Neural cell (in vitro differentiated cells): ENCODE measurements around the gene THOP1.

Experiments used
- CTCF ChIP-seq: fragments of 450-650 bp; IDR thresholded peaks from 2 replicates; pipeline ENCODE4 v1.5.1; 2014; ENCODE audit warnings: antibody characterized with exemption, mild to moderate bottlenecking, moderate library complexity; ENCODE audit not compliant: poor library complexity, severe bottlenecking
- EZH2 ChIP-seq: fragments of 200-600, 300-800 bp; shearing (Covaris generic), sonication (generic); IDR thresholded peaks from 2 replicates; pipeline ENCODE4 v1.6.1; 2014; ENCODE audit warnings: antibody characterized with exemption, low read length, borderline replicate concordance, mild to moderate bottlenecking; ENCODE audit not compliant: insufficient read depth, poor library complexity, severe bottlenecking
- POLR2AphosphoS5 ChIP-seq: IDR thresholded peaks from 2 replicates; pipeline ENCODE4 v1.6.1; 2012
- RAD21 ChIP-seq: fragments of 450-650 bp; conservative IDR thresholded peaks from 2 replicates; pipeline ENCODE4 v1.6.1; 2014; ENCODE audit warnings: antibody characterized with exemption, mild to moderate bottlenecking, moderate library complexity
- REST ChIP-seq: IDR thresholded peaks from 2 replicates; pipeline ENCODE4 v1.6.1; 2012; ENCODE audit warnings: borderline replicate concordance
- TAF1 ChIP-seq: IDR thresholded peaks from 2 replicates; pipeline ENCODE4 v1.6.1; 2012; ENCODE audit warnings: low read depth

- TF ChIP-seq CTCF (no peak), EZH2 (no peak), POLR2AphosphoS5 (no peak), RAD21 (no peak), TAF1 (no peak), REST (no peak)
Measured at GRCh38 chr19:2853015-2853606, 67.8 kb downstream of the THOP1 start.
